ENCODE measurements around the gene FES.

DNA sequence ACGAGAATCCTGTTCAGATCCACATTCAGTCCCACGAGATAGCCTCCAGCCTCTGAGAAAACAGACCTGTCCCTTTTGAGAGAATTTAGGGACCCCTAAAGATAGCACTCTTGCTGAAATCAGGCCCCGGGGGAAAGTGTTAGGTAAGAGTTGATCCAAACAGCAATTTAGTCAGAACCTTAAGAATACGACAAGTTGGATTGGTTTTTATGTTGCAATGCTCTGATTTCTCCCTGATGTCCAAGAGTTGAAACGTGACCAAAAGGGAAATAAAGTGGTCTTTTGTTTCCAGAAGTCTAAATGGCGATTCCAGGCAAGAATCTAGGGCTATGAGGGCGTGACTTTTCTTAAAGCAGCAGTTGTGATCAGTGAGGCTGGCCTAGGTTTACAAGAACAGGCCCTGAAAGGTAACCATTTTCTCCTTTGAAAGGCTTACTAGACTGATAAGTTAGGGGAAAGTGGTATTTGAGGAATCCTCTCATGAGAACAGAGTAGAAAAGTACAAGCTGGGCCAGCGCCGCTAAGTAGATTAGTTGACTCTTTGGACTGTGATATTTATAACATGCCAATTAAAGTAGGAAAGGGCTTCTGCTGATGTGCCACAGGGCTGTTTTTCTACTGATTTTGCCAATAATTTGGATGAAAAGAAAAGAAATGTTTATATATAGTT is 23.7 kb downstream of the FES start:
- no peak for TF ChIP-seq POLR2A (IDR thresholded peaks at IDR 0.05)
- TF ChIP-seq, protein P1, sequence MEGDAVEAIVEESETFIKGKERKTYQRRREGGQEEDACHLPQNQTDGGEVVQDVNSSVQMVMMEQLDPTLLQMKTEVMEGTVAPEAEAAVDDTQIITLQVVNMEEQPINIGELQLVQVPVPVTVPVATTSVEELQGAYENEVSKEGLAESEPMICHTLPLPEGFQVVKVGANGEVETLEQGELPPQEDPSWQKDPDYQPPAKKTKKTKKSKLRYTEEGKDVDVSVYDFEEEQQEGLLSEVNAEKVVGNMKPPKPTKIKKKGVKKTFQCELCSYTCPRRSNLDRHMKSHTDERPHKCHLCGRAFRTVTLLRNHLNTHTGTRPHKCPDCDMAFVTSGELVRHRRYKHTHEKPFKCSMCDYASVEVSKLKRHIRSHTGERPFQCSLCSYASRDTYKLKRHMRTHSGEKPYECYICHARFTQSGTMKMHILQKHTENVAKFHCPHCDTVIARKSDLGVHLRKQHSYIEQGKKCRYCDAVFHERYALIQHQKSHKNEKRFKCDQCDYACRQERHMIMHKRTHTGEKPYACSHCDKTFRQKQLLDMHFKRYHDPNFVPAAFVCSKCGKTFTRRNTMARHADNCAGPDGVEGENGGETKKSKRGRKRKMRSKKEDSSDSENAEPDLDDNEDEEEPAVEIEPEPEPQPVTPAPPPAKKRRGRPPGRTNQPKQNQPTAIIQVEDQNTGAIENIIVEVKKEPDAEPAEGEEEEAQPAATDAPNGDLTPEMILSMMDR (IDR thresholded peaks at IDR 0.05): no peak

All from Peyer's patch (tissue), 4 donors.